Lower lobe of right lung (tissue), 2 donors: ENCODE results near the gene RBM22. TPM values are rescaled to one million over a fixed set of nuclear protein-coding genes. Genes with fewer than 3 reads are reported as not detected.

Source experiments
- ATAC-seq, 2 donors: fragments of 200-7000 bp; cut with Tn5 transposase; one replicate each; pipeline ENCODE4 v1.9.1; 2020 to 2022; ENCODE audit warnings: mild to moderate bottlenecking in 2 of 2, moderate library complexity in 2 of 2
- DNase-seq: peaks from one replicate; pipeline ENCODE4 v3.0.0-alpha.2; 2020
- H3K27ac ChIP-seq: fragments of 200-600 bp; one replicate; pipeline ENCODE4 v1.8.0; 2022
- H3K27me3 ChIP-seq: fragments of 200-600 bp; one replicate; pipeline ENCODE4 v1.8.0; 2022; ENCODE audit warnings: low read depth
- H3K36me3 ChIP-seq: fragments of 200-600 bp; one replicate; pipeline ENCODE4 v1.8.0; 2022; ENCODE audit warnings: mild to moderate bottlenecking
- H3K4me1 ChIP-seq: fragments of 200-600 bp; one replicate; pipeline ENCODE4 v1.8.0; 2022
- H3K4me3 ChIP-seq: fragments of 200-600 bp; one replicate; pipeline ENCODE4 v1.8.0; 2022; ENCODE audit warnings: mild to moderate bottlenecking
- H3K9me3 ChIP-seq: fragments of 200-600 bp; one replicate; pipeline ENCODE4 v1.8.0; 2022
- intact Hi-C: fragments of 100-400 bp; cut with DNase I; formaldehyde crosslinking; loops from one replicate; pipeline ENCODE4 v1.11.0; 2022
- total RNA-seq: library from RNA; stranded (reverse); fragmentation: NEBNext Ultra II Directional; extraction: Animal tissue kit (Norgen Biotek cat#: 25700); gene quantifications from one replicate; pipeline ENCODE4 v1.2.1, GENCODE V29; 2021
- TF ChIP-seq, protein P1 (sequence below): fragments of 200-600 bp; IDR thresholded peaks from one replicate; pipeline ENCODE4 v1.8.0; 2022; ENCODE audit warnings: antibody characterized with exemption, mild to moderate bottlenecking
- donor health status: DM: no; HTN: yes; CAD: no; lungs with severe emphysema.

The RBM22 gene
- total RNA-seq, 1 donor from 2014 or later = 46.8 TPM

GRCh38 chr5:150706776-150707390 is 6.0 kb upstream of the RBM22 start:
- Histone ChIP-seq H3K36me3 (peaks cover 51% of the 10 kb centered on the region), H3K9me3 (no peaks in the 10 kb centered on the region), H3K27ac (no peak overlapping the region), H3K4me3 (no peak overlapping the region), H3K27me3 (no peaks in the 10 kb centered on the region), H3K4me1 (no peaks in the 10 kb centered on the region)
- intact Hi-C loops = no loop called here
- TF ChIP-seq, protein P1, sequence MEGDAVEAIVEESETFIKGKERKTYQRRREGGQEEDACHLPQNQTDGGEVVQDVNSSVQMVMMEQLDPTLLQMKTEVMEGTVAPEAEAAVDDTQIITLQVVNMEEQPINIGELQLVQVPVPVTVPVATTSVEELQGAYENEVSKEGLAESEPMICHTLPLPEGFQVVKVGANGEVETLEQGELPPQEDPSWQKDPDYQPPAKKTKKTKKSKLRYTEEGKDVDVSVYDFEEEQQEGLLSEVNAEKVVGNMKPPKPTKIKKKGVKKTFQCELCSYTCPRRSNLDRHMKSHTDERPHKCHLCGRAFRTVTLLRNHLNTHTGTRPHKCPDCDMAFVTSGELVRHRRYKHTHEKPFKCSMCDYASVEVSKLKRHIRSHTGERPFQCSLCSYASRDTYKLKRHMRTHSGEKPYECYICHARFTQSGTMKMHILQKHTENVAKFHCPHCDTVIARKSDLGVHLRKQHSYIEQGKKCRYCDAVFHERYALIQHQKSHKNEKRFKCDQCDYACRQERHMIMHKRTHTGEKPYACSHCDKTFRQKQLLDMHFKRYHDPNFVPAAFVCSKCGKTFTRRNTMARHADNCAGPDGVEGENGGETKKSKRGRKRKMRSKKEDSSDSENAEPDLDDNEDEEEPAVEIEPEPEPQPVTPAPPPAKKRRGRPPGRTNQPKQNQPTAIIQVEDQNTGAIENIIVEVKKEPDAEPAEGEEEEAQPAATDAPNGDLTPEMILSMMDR = no peak
- ATAC-seq (no peak), DNase-seq (no peak)

- Histone ChIP-seq H3K27ac (no peak overlapping the region), H3K4me3 (no peak overlapping the region), H3K27me3 (no peaks in the 10 kb centered on the region), H3K4me1 (peaks cover 17% of the 10 kb centered on the region), H3K9me3 (no peaks in the 10 kb centered on the region), H3K36me3 (peaks cover 21% of the 10 kb centered on the region)
- ATAC-seq = no peak
- TF ChIP-seq, protein P1 = no peak
- intact Hi-C loops = no loop called here
- DNase-seq = no peak
These were observed 2.9 kb upstream of the RBM22 start for GRCh38 chr5:150703762-150704161.

GRCh38 chr5:150700246-150700593 is 642 bp downstream of the RBM22 start:
- peaks cover 18% of the 10 kb centered on the region for H3K4me1 ChIP-seq
- no peaks in the 10 kb centered on the region for H3K9me3 ChIP-seq
- TF ChIP-seq, protein P1 = no peak
- ATAC-seq = peak in 1 of 2 donors; percentile 8
- H3K4me3 ChIP-seq = peak overlapping the region; percentile 94
- DNase-seq = no peak
- H3K27me3 ChIP-seq = no peaks in the 10 kb centered on the region
- H3K36me3 ChIP-seq = peaks cover 37% of the 10 kb centered on the region
- intact Hi-C loops = no loop called here
- H3K27ac ChIP-seq = peak overlapping the region; percentile 98

GRCh38 chr5:150694612-150695011 is 6.2 kb downstream of the RBM22 start:
- ATAC-seq (no peak), DNase-seq (no peak)
- intact Hi-C loops = no loop called here
- Histone ChIP-seq H3K4me1 (peaks cover 9% of the 10 kb centered on the region), H3K36me3 (peaks cover 88% of the 10 kb centered on the region), H3K9me3 (no peaks in the 10 kb centered on the region), H3K27ac (no peak overlapping the region), H3K27me3 (no peaks in the 10 kb centered on the region), H3K4me3 (no peak overlapping the region)
- TF ChIP-seq, protein P1 = no peak

DNA sequence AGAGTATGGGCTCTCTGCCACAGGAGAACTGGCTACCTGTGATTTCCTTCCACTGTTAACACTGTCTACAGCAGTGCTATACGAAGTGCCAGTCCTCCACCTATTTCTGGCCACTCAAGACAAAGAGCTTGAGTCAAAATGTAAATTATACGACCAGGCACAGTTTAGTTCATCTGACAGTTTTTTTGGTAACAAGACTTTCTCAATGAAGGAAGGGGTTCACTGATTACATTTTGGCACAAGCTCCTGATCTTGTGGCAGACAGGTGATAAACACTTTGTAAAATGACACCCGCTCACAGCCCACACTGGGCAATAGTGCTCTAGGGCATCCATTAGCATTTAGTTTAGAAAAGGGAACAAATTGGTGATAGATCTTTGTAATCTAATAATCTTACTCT is 8.6 kb downstream of the RBM22 start:
- Histone ChIP-seq H3K4me1 (no peaks in the 10 kb centered on the region), H3K36me3 (peaks cover 75% of the 10 kb centered on the region)

More for the DNA sequence above, 8.6 kb downstream of the RBM22 start:
- TF ChIP-seq, protein P1 = no peak
- no peak overlapping the region for H3K4me3 ChIP-seq
- H3K9me3 ChIP-seq = no peaks in the 10 kb centered on the region
- no peak overlapping the region for H3K27ac ChIP-seq
- H3K27me3 ChIP-seq = no peaks in the 10 kb centered on the region
- intact Hi-C loops = no loop called here
- ATAC-seq = no peak
- DNase-seq = no peak
